MM.1S (cell line): ENCODE results near the gene MBD4.

Experiments used
- EZH2 ChIP-seq: fragments of 300-600 bp; sonication (generic); optimal IDR thresholded peaks from 2 replicates; pipeline ENCODE3; 2017; ENCODE audit warnings: low read depth, mild to moderate bottlenecking, antibody characterized with exemption, low read length, mixed read lengths
- EZH2phosphoT487 ChIP-seq: fragments of 300-600 bp; sonication (generic); IDR thresholded peaks from 2 replicates; pipeline ENCODE4 v1.6.1; 2018; ENCODE audit warnings: antibody characterized with exemption, low read length
- TF ChIP-seq, protein P1 (sequence below): fragments of 300-600 bp; sonication (generic); IDR thresholded peaks from 2 replicates; pipeline ENCODE4 v1.5.1; 2016; ENCODE audit warnings: antibody characterized with exemption, low read length, mixed read lengths

- TF ChIP-seq, protein P1, sequence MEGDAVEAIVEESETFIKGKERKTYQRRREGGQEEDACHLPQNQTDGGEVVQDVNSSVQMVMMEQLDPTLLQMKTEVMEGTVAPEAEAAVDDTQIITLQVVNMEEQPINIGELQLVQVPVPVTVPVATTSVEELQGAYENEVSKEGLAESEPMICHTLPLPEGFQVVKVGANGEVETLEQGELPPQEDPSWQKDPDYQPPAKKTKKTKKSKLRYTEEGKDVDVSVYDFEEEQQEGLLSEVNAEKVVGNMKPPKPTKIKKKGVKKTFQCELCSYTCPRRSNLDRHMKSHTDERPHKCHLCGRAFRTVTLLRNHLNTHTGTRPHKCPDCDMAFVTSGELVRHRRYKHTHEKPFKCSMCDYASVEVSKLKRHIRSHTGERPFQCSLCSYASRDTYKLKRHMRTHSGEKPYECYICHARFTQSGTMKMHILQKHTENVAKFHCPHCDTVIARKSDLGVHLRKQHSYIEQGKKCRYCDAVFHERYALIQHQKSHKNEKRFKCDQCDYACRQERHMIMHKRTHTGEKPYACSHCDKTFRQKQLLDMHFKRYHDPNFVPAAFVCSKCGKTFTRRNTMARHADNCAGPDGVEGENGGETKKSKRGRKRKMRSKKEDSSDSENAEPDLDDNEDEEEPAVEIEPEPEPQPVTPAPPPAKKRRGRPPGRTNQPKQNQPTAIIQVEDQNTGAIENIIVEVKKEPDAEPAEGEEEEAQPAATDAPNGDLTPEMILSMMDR, result no peak
- TF ChIP-seq EZH2 (no peak), EZH2phosphoT487 (no peak)
These were observed 8.6 kb upstream of the MBD4 start for GRCh38 chr3:129448186-129448895.
